GM18519 (cell line): ENCODE results near the gene TEAD2.

Experiments used
- ATAC-seq: cut with Tn5 transposase; IDR thresholded peaks from one replicate; pipeline ENCODE4 v1.9.1; 2021; ENCODE audit warnings: mild to moderate bottlenecking, moderate library complexity; ENCODE audit not compliant: unreplicated experiment, low FRiP score

The TEAD2 gene

GRCh38 chr19:49349567-49349966, 12.6 kb downstream of the TEAD2 start:
- no peak for ATAC-seq

- ATAC-seq: no peak
Measured at GRCh38 chr19:49348305-49349189, 13.7 kb downstream of the TEAD2 start.

GRCh38 chr19:49347835-49348234, 14.4 kb downstream of the TEAD2 start:
- no peak for ATAC-seq

- no peak for ATAC-seq
Measured at GRCh38 chr19:49347191-49347590, 15.0 kb downstream of the TEAD2 start.

GRCh38 chr19:49344505-49345423, 17.5 kb downstream of the TEAD2 start:
- ATAC-seq: no peak

GRCh38 chr19:49343123-49343522, 19.1 kb downstream of the TEAD2 start:
- ATAC-seq: no peak

GRCh38 chr19:49342291-49342721, 19.9 kb downstream of the TEAD2 start:
- ATAC-seq: no peak

GRCh38 chr19:49340865-49341718, 21.1 kb downstream of the TEAD2 start:
- ATAC-seq: no peak

GRCh38 chr19:49340069-49340864, 21.9 kb downstream of the TEAD2 start:
- no peak for ATAC-seq

GRCh38 chr19:49339301-49340068, 22.7 kb downstream of the TEAD2 start:
- no peak for ATAC-seq

- ATAC-seq: no peak
Measured at GRCh38 chr19:49338691-49339300, 23.4 kb downstream of the TEAD2 start.

GRCh38 chr19:49338023-49338677, 24.1 kb downstream of the TEAD2 start:
- ATAC-seq: no peak

GRCh38 chr19:49337267-49338022, 24.8 kb downstream of the TEAD2 start:
- no peak for ATAC-seq

- no peak for ATAC-seq
Measured at GRCh38 chr19:49336482-49337266, 25.5 kb downstream of the TEAD2 start.

- ATAC-seq: no peak
Measured at GRCh38 chr19:49335784-49336481, 26.3 kb downstream of the TEAD2 start.
